Measurements from ENCODE around the gene FOXP3.

Gene FOXP3

GRCh38 chrX:49225858-49226257, 38.7 kb downstream of the FOXP3 start:
- no peak for TF ChIP-seq CTCF (IDR thresholded peaks at IDR 0.05; ENCODE audit: low read depth, low read length)
- H3K36me3 ChIP-seq = no peaks in the 10 kb centered on the region

GRCh38 chrX:49221868-49222267, 42.6 kb downstream of the FOXP3 start:
- Histone ChIP-seq H3K9me3 (no peaks in the 10 kb centered on the region), H3K4me1 (no peaks in the 10 kb centered on the region), H3K36me3 (no peaks in the 10 kb centered on the region), H3K27me3 (no peaks in the 10 kb centered on the region), H3K4me3 (ENCODE audit: low read depth, low read length) (no peak overlapping the region)
- no peak for TF ChIP-seq CTCF (IDR thresholded peaks at IDR 0.05; ENCODE audit: low read depth, low read length)
- no peak for DNase-seq

More at GRCh38 chrX:49225858-49226257, 38.7 kb downstream of the FOXP3 start:
- no peak overlapping the region for H3K4me3 ChIP-seq (ENCODE audit: low read depth, low read length)
- no peaks in the 10 kb centered on the region for H3K9me3 ChIP-seq
- no peaks in the 10 kb centered on the region for H3K4me1 ChIP-seq
- no peak for DNase-seq
- no peaks in the 10 kb centered on the region for H3K27me3 ChIP-seq

GRCh38 chrX:49220100-49220499, 44.4 kb downstream of the FOXP3 start:
- TF ChIP-seq CTCF (IDR thresholded peaks at IDR 0.05; ENCODE audit: low read depth, low read length) = no peak
- H3K4me3 ChIP-seq (ENCODE audit: low read depth, low read length) = no peak overlapping the region
- DNase-seq = no peak
- H3K9me3 ChIP-seq = no peaks in the 10 kb centered on the region
- no peaks in the 10 kb centered on the region for H3K27me3 ChIP-seq
- no peaks in the 10 kb centered on the region for H3K4me1 ChIP-seq
- no peaks in the 10 kb centered on the region for H3K36me3 ChIP-seq

- H3K9me3 ChIP-seq = no peaks in the 10 kb centered on the region
- no peak for DNase-seq
- no peaks in the 10 kb centered on the region for H3K27me3 ChIP-seq
- no peak for TF ChIP-seq CTCF (IDR thresholded peaks at IDR 0.05; ENCODE audit: low read depth, low read length)
- H3K4me1 ChIP-seq = no peaks in the 10 kb centered on the region
- H3K4me3 ChIP-seq (ENCODE audit: low read depth, low read length) = no peak overlapping the region
- no peaks in the 10 kb centered on the region for H3K36me3 ChIP-seq
These were observed 49.4 kb downstream of the FOXP3 start for GRCh38 chrX:49214996-49215526.

- Histone ChIP-seq H3K27me3 (no peaks in the 10 kb centered on the region), H3K4me1 (no peaks in the 10 kb centered on the region)
- TF ChIP-seq CTCF (IDR thresholded peaks at IDR 0.05; ENCODE audit: low read depth, low read length) = no peak
These were observed 50.1 kb downstream of the FOXP3 start for GRCh38 chrX:49214416-49214815.

GRCh38 chrX:49212861-49213260, 51.6 kb downstream of the FOXP3 start:
- TF ChIP-seq CTCF (IDR thresholded peaks at IDR 0.05; ENCODE audit: low read depth, low read length) = no peak
- no peak overlapping the region for H3K4me3 ChIP-seq (ENCODE audit: low read depth, low read length)
- no peaks in the 10 kb centered on the region for H3K9me3 ChIP-seq
- no peaks in the 10 kb centered on the region for H3K27me3 ChIP-seq
- no peaks in the 10 kb centered on the region for H3K36me3 ChIP-seq
- no peaks in the 10 kb centered on the region for H3K4me1 ChIP-seq
- no peak for DNase-seq

More at GRCh38 chrX:49214416-49214815, 50.1 kb downstream of the FOXP3 start:
- DNase-seq = no peak
- Histone ChIP-seq H3K36me3 (no peaks in the 10 kb centered on the region), H3K4me3 (ENCODE audit: low read depth, low read length) (no peak overlapping the region), H3K9me3 (no peaks in the 10 kb centered on the region)
